Measurements from ENCODE around the gene FBXL7.

DNA sequence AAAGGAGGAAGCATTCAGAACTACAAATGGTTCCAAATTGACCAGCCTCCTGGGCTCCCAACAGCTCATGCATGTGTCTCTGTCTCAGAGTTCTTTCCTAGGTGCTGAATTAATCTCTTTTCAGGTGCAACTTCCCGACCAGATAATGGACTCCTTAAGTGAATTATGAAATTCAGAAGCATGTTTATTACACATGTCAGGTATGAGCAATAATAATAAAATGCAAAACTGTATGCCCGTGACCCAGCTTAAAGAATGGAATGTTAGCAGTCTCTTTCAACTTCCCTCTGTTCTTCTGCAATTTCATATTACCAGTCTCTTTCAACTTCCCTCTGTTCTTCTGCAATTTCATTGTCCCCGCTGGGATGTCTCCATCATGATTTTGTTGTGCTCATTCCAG, 60.4 kb downstream of the FBXL7 start:
- TF ChIP-seq, protein P1, sequence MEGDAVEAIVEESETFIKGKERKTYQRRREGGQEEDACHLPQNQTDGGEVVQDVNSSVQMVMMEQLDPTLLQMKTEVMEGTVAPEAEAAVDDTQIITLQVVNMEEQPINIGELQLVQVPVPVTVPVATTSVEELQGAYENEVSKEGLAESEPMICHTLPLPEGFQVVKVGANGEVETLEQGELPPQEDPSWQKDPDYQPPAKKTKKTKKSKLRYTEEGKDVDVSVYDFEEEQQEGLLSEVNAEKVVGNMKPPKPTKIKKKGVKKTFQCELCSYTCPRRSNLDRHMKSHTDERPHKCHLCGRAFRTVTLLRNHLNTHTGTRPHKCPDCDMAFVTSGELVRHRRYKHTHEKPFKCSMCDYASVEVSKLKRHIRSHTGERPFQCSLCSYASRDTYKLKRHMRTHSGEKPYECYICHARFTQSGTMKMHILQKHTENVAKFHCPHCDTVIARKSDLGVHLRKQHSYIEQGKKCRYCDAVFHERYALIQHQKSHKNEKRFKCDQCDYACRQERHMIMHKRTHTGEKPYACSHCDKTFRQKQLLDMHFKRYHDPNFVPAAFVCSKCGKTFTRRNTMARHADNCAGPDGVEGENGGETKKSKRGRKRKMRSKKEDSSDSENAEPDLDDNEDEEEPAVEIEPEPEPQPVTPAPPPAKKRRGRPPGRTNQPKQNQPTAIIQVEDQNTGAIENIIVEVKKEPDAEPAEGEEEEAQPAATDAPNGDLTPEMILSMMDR (IDR thresholded peaks at IDR 0.05), result no peak
- no peak for TF ChIP-seq POLR2A (IDR thresholded peaks at IDR 0.05)

All from right lobe of liver (tissue), 4 donors.